ENCODE measurements around the gene KCTD15. TPM values are rescaled to one million over a fixed set of nuclear protein-coding genes. Genes with fewer than 3 reads are reported as not detected.
A peak's percentile ranks its signal among the peaks of the same experiment; 100 is the strongest.

The KCTD15 gene
- total RNA-seq, 2 donors from 2014 or later, result 36.6 to 61.8 TPM

- Histone ChIP-seq H3K27ac (ENCODE audit: low read depth, low read length) (peak overlapping the region; percentile 85), H3K4me3 (ENCODE audit: low read length) (no peak overlapping the region), H3K9me3 (ENCODE audit: control insufficient read depth, low read length) (no peaks in the 10 kb centered on the region), H3K36me3 (ENCODE audit: control insufficient read depth, insufficient read depth, low read length) (no peaks in the 10 kb centered on the region), H3K9ac (ENCODE audit: extremely low read depth, low read length, poor library complexity, severe bottlenecking) (no peak overlapping the region), H3K4me1 (ENCODE audit: control insufficient read depth, insufficient read depth, low read length) (no peaks in the 10 kb centered on the region), H3K27me3 (ENCODE audit: control insufficient read depth, insufficient read depth, low read length, poor library complexity, severe bottlenecking) (peaks cover 7% of the 10 kb centered on the region)
- Mint-ChIP-seq H3K27me3 (ENCODE audit: insufficient read depth) (peaks cover 23% of the 10 kb centered on the region), H3K36me3 (ENCODE audit: low read depth) (peaks cover under 1% of the 10 kb centered on the region), H3K4me1 (no peaks in the 10 kb centered on the region), H3K27ac (no peak overlapping the region), H3K4me3 (peak overlapping the region; percentile 54), H3K9me3 (no peaks in the 10 kb centered on the region)
- WGBS, 2 experiments (ENCODE audit: insufficient coverage in 1 of 2, insufficient read length in 1 of 2), result 37 to 63% methylated on average over 7 to 10 of the region's 10 CpGs
- TF ChIP-seq CTCF (conservative IDR thresholded peaks at IDR 0.05), result no peak
- no peak for DNase-seq
Observed at GRCh38 chr19:33819506-33819879, 22.8 kb downstream of the KCTD15 start.

GRCh38 chr19:33819880-33820781, 23.5 kb downstream of the KCTD15 start:
- Mint-ChIP-seq H3K27me3 (ENCODE audit: insufficient read depth) (peaks cover 23% of the 10 kb centered on the region), H3K4me3 (peak overlapping the region; percentile 54)
- no peaks in the 10 kb centered on the region for H3K36me3 ChIP-seq (ENCODE audit: control insufficient read depth, insufficient read depth, low read length)

GRCh38 chr19:33821871-33822270, 25.2 kb downstream of the KCTD15 start:
- 78 to 100% methylated on average over 1 to 2 of the region's 2 CpGs for WGBS, 2 experiments (ENCODE audit: insufficient coverage in 1 of 2, insufficient read length in 1 of 2)
- no peak for DNase-seq
- Histone ChIP-seq H3K4me3 (ENCODE audit: low read length) (no peak overlapping the region), H3K36me3 (ENCODE audit: control insufficient read depth, insufficient read depth, low read length) (no peaks in the 10 kb centered on the region), H3K27ac (ENCODE audit: low read depth, low read length) (no peak overlapping the region), H3K9ac (ENCODE audit: extremely low read depth, low read length, poor library complexity, severe bottlenecking) (no peak overlapping the region), H3K4me1 (ENCODE audit: control insufficient read depth, insufficient read depth, low read length) (no peaks in the 10 kb centered on the region), H3K9me3 (ENCODE audit: control insufficient read depth, low read length) (no peaks in the 10 kb centered on the region), H3K27me3 (ENCODE audit: control insufficient read depth, insufficient read depth, low read length, poor library complexity, severe bottlenecking) (peaks cover 7% of the 10 kb centered on the region)
- Mint-ChIP-seq H3K4me3 (no peak overlapping the region), H3K36me3 (ENCODE audit: low read depth) (no peaks in the 10 kb centered on the region), H3K27ac (no peak overlapping the region), H3K9me3 (no peaks in the 10 kb centered on the region), H3K27me3 (ENCODE audit: insufficient read depth) (peaks cover 23% of the 10 kb centered on the region), H3K4me1 (no peaks in the 10 kb centered on the region)
- no peak for TF ChIP-seq CTCF (conservative IDR thresholded peaks at IDR 0.05)

More at GRCh38 chr19:33819880-33820781, 23.5 kb downstream of the KCTD15 start:
- peak; percentile 88 for DNase-seq
- WGBS, 2 experiments (ENCODE audit: insufficient coverage in 1 of 2, insufficient read length in 1 of 2), result 23 to 28% methylated on average over 39 to 61 of the region's 61 CpGs
- no peaks in the 10 kb centered on the region for H3K9me3 ChIP-seq (ENCODE audit: control insufficient read depth, low read length)
- no peaks in the 10 kb centered on the region for H3K4me1 ChIP-seq (ENCODE audit: control insufficient read depth, insufficient read depth, low read length)
- Mint-ChIP-seq H3K4me1 (no peaks in the 10 kb centered on the region), H3K27ac (no peak overlapping the region), H3K9me3 (no peaks in the 10 kb centered on the region), H3K36me3 (ENCODE audit: low read depth) (no peaks in the 10 kb centered on the region)
- H3K9ac ChIP-seq (ENCODE audit: extremely low read depth, low read length, poor library complexity, severe bottlenecking), result no peak overlapping the region
- H3K4me3 ChIP-seq (ENCODE audit: low read length), result no peak overlapping the region
- peak overlapping the region; percentile 85 for H3K27ac ChIP-seq (ENCODE audit: low read depth, low read length)
- no peak for TF ChIP-seq CTCF (conservative IDR thresholded peaks at IDR 0.05)
- H3K27me3 ChIP-seq (ENCODE audit: control insufficient read depth, insufficient read depth, low read length, poor library complexity, severe bottlenecking), result peaks cover 7% of the 10 kb centered on the region
